Activated CD4-positive, alpha-beta T cell treated with anti-CD3 and anti-CD28 coated beads, Interleukin-2, amount 50 U/mL, for 24 hours (primary cell): ENCODE measurements around the gene RGS6.

Experiments
- DNase-seq, 2 donors: peaks; one replicate each; pipeline ENCODE4 v3.0.0-alpha.2; 2020; ENCODE audit warnings: low read depth in 1 of 2, low spot score in 1 of 2

Gene RGS6

DNA sequence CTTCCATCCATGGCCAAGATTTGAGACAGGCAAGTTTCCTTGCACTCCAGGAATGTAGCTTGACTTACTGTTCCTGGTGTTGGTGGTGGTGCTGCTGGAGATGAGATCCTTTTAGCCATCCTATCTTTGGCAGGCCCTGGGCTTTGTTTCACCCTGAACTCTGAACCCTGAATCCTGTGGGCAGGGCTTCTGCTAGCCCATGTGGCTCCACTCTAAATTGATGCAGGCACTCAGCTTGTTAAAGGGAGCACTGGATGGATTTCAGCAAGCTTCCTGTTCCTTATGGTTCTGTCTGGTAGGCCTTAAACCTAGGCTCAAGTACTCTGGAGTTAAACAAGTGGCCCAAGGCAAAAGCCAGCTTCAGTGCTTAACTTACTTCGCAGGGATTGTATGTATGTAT, 138.2 kb downstream of the RGS6 start:
- no peak for DNase-seq

DNA sequence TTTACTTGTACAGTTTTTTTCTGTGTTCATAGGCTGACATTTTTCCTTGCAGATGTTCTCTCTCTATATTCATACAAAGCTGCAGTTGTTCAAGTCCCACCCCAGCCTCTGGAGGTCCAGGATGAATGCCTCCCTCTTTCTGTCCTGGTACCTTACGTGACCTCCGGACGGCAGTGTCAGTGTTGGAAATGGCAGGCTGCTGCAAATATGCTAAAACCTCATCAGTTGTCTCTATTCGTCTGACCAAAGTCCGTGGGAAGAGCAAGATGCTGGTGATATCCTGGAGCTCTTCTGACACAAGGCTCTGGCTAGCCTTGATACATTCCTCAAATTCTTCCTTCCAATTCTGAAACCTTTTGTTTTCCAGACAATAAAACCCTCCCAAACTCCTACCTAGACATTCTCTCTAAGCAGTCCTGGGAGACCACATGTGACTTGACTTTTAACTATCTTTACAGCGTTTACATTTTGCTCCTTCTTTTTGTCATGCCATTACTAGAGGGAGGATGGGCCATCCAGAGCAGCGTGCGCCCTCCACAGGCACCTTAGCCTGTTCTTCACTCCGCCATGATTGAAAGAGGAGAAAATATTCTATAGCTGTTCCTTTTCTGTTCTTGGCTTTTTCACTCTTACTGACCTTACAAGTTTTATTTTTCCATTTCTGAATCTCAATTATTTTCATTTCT, 143.6 kb downstream of the RGS6 start:
- DNase-seq, result no peak

DNA sequence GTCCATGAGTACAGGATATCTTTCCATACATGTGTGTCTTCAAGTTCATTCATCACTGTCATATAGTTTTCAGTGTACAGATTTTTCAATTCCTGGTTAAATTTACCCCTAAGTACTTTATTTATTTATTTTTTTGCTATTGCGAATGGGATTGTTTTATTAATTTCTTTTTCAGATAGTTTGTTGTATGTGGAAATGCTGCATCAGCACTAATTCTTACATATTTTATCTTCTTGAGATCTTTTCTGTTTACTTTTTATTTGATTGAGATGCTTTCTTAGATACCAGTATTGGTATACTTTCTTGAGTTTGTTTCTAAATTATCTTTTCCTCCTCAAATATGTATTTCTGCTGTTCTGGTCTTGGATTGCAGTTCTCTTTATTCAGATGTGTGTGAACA, 148.9 kb downstream of the RGS6 start:
- no peak for DNase-seq

- no peak for DNase-seq
These were observed 152.7 kb downstream of the RGS6 start for GRCh38 chr14:72084935-72085334.

DNA sequence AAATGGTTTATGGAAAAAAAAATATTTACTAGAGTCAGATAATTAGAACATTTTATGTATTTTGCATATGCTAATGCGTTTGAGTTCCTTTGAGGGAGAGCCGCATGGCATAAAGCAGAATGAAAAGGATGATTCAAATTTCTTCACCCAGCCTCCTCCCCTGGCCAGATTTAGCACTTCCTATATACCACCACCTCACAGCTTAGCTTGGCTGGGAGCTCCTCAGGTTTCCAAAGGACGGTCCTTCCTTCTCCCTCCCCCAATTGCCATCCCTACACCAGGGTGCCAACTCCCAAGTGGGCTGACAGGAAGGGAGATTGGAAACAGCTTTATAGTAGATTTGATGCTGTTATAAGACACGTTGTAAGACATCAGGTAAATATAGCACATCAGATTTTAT, 157.4 kb downstream of the RGS6 start:
- no peak for DNase-seq

GRCh38 chr14:72094844-72095582, 162.8 kb downstream of the RGS6 start:
- DNase-seq, result no peak

DNA sequence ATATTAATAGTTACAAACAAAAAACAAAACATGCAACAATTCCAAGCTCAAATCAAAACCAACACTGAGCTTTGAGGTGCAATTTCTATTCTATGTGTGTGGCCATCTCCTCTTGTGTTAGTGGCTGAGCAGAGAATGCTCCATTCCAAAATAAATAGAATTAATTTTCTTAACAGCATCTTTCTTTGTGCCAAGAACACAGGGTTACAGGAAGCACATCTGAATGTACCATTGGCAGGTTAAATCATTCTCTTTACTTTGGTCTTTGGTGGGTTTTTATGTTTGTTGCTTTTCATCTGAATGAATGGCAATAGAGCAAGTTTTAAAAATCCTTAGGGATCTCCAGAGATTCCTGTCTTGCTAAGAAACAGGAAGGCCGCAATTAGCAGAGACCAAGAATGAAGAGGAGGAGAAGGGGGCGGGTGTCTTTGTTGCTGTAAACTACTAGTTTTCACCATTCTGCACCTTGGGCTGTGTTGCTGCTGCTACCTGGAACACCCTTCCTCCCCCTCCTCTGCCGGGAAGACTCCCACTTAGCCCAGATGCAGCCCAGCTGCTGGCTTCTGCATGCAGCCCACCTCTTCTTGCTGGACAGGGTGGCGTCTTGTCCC, 165.0 kb downstream of the RGS6 start:
- DNase-seq, result no peak

GRCh38 chr14:72098210-72098609, 166.0 kb downstream of the RGS6 start:
- DNase-seq, result no peak

GRCh38 chr14:72099566-72099965, 167.3 kb downstream of the RGS6 start:
- DNase-seq, result no peak

- peak in 1 of 2 donors; percentile 15 for DNase-seq
These were observed 171.9 kb downstream of the RGS6 start for GRCh38 chr14:72104011-72104613.

DNA sequence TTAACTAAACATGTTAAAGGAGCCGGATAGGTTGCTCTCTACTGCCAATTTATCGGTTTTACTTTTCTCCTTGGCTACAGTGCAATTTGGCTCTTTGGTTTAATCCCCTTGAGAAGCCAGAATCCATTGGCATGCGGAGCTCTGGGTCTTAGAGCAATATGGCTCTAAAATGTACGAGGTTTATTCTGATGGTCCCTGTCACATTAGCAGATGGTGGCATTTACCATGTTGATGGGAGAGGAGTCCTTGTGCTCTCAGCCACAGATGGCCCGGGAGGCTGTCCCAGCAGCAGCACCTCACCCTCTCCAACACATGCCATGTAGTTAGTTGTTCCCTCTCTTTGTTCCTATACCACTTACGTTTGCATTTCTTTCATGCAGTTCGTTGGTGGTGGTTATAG, 179.7 kb downstream of the RGS6 start:
- no peak for DNase-seq

DNA sequence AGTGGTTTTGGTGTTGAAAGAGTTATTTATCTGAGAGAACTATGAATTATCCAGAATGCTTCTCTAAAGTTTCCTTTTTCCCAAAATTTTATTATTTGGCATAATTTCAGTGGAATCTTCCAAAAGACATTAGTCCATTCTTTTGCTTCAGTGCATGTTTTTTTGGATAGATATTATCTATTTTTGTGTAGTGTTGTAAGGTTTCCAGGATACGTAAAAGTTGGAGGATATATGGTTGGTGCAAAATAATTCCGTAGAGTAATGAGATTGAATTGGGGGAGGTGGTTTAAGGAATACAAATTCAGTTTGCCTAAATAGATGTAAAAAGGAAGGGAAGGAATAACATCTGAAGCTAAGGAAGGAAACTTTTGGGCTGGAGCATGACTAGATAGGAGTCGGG, 186.6 kb downstream of the RGS6 start:
- no peak for DNase-seq

DNA sequence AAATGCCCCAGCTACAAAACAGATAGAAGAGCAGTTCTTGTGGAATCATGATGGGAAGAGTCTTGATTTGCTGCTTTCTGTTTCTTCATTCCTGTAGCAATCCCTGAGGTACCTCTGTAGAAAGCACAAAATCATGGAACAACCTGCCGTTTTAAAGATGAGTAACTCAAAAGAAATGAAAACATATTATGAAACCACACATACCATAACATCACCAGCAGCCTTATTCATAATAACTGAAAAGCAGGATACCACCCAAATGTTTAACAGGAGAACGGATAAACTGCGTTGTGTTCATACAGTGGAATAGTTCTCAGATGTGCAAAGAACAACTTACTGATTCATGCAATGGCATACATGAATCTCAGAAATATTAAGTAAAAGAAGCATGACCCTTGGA, 188.1 kb downstream of the RGS6 start:
- no peak for DNase-seq

DNA sequence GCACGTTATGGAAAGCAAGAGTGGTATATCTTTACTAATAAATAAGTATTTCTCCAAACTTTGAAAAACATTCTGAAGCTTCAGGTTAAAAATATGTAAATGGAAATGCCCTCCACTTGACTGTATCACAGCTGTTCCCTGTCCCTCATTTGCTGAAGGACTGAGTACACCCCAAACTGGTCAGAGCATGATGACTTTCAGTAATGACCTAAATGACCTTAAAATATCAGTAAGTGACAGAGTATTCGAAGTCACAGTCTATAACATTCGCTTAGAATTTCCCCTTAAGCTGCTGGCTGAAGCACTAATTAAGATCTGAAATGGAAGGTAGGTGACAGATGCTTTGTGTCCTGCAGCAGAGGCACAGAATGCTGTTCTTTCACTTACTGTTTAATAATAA, 191.5 kb downstream of the RGS6 start:
- DNase-seq, result no peak

- DNase-seq, result no peak
These were observed 191.9 kb downstream of the RGS6 start for GRCh38 chr14:72124171-72124570.

GRCh38 chr14:72126091-72126490, 193.9 kb downstream of the RGS6 start:
- DNase-seq, result no peak

DNA sequence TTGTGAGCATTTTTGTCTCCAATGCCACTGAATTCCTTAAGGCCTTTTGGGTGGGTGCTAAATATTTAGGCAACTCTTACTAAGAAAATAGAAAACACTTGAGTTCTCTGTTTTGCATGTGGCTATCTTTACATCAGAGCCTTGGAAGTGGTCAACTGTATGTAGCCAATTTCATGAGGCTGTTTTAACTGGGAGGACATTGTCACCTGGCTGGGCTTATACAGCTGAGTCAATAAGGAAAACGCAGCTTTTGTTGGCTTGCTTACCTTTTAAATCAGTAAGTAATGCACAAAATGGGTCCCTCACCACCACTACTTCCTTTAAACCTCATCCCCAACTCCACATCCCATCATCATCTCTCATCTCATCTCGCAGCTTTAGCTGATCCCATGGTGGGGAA, 194.3 kb downstream of the RGS6 start:
- no peak for DNase-seq

- DNase-seq, result no peak
These were observed 196.4 kb downstream of the RGS6 start for GRCh38 chr14:72128629-72129028.

GRCh38 chr14:72129291-72129690, 197.1 kb downstream of the RGS6 start:
- DNase-seq, result no peak

DNA sequence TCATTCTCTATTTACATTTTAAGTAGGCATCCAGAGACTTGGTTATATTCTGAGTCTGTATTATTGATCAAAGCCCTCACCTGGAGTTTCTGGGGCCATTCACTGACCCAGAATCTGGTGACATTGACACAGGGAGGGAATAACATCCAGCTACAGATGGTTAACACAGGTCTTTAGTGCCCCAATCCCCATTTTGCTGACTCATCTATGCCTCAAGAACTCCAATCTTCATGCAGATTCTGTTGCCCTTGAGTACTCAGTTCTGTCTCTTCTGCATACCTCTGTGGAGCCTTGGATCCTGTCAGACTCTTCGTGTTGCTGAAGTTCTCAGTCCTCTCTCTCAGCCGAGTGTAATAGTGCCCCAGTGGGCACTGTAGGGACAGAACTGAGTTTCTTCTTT, 208.9 kb downstream of the RGS6 start:
- no peak for DNase-seq

GRCh38 chr14:72142328-72142727, 210.1 kb downstream of the RGS6 start:
- no peak for DNase-seq

DNA sequence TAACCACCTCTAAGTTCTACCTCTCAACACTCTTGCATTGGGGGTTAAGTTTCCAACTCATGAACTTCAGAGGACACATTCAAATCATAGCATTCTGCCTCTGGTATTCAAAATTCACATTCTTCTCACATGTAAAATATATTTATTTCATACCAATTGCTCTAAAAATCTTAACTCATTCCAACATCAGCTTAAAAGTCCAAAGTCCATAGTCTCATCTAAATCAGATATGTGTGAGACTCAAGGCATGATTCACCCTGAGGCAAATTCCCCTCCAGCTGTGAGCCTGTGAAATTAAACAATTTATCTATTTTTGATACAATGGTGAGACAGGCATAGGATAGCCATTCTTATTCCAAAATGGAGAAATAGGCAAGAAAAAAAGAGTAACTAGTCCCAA, 214.0 kb downstream of the RGS6 start:
- DNase-seq, result no peak
